HG03039 (cell line): ENCODE measurements around the gene LMBR1.

ENCODE experiments used
- ATAC-seq: cut with Tn5 transposase; IDR thresholded peaks from one replicate; pipeline ENCODE4 v1.9.1; 2021; ENCODE audit warnings: mild to moderate bottlenecking, moderate library complexity; ENCODE audit not compliant: unreplicated experiment

LMBR1 gene

DNA sequence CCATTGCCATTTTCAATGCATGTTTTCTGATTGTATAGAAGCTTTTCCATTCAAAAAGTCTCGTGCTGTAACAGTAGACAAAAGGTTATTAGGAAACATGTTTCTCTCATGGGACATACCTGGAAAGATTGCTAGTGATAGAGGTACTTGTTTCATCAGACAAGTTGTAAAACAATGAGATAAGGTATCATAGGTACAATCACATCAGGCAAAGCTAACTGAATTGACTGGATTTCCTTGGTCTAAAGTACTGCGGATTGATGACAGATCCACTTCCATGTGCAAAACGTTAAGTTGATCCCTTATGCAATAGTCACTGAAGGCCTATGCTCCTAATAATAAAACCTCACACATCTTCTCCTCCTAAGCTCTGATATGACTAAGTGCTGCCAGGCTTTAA is 258.9 kb downstream of the LMBR1 start:
- ATAC-seq = no peak

DNA sequence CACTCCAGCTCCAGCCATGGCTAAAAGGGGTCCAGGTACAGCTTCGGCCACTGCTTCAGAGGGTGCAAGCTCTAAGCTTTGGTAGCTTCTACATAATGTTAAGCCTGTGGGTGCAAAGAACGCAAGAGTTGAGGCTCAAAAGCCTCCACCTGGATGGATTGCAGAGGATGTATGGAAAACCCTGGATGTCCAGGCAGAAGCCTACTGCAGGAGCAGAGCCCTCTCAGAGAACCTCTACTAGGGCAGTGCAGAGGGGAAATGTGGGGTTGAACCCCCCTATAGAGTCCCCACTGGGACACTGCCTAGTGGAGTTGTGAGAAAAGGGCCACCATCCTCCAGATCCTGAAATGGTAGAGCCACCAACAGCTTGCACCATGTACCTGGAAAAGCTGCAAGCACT is 263.1 kb downstream of the LMBR1 start:
- no peak for ATAC-seq

DNA sequence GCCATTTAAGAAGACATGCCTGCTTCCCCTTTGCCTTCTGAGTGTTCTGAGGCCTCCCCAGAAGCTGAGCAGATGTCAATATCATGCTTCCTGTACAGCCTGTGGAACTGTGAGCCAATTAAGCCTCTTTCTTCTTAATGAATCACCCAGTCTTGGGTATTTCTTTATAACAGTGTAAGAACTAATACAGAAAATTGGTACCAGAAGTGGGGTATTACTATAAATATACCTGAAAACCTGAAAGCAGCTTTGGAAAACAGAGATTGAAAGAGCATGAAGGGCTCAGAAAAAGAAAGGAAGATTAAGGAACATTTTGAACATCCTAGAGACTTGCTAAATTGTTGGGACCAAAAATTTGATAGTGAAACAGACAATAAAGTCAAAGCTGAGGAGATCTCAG is 264.4 kb downstream of the LMBR1 start:
- no peak for ATAC-seq
